Endothelial cell of umbilical vein (primary cell): ENCODE measurements around the gene SENP6. TPM values are rescaled to one million over a fixed set of nuclear protein-coding genes. Genes with fewer than 3 reads are reported as not detected.
"Not testable (repeated sequence)": the region's sequence is repeated elsewhere in the genome, so short reads cannot be mapped to it uniquely, and the experiment has no call there.

ENCODE experiments used
- BruUV-seq: library from RNA; stranded (reverse); fragments of 400-500 nt; replicated peaks from 2 replicates; lab custom pipeline; 2021; lab: Mats Ljungman, UMichigan
- CTCF ChIA-PET: fragments of 300-600, 350-600 bp; sonication (Branson Sonifier 250); formaldehyde crosslinking; loops from one replicate; lab custom pipeline; 2021; ENCODE audit warnings: antibody characterized with exemption, inconsistent platforms; lab: Charles Lee
- POLR2A ChIA-PET: fragments of 300-600, 350-600 bp; sonication (Branson Sonifier 250); formaldehyde crosslinking; loops from one replicate; lab custom pipeline; 2021; ENCODE audit warnings: antibody characterized with exemption, inconsistent platforms; lab: Charles Lee
- DNase-seq: peaks from one replicate; pipeline ENCODE4 v3.0.0-alpha.2; 2011; ENCODE audit warnings: low read depth, low spot score
- FAIRE-seq: peaks from 2 replicates; lab custom pipeline; 2011; peaks lifted over from hg19 to GRCh38; lab: Jason Lieb, UNC
- H2AFZ ChIP-seq: 2 replicates; pipeline ENCODE4 v1.6.0; 2012; ENCODE audit warnings: low read depth, low read length, control low read depth, inconsistent platforms
- H3K27ac ChIP-seq: 2 replicates; pipeline ENCODE4 v1.5.1; 2011; ENCODE audit warnings: low read depth, mild to moderate bottlenecking, control low read depth, low read length, moderate library complexity; ENCODE audit not compliant: insufficient read depth
- H3K27me3 ChIP-seq, 2 experiments: 2 replicates each; pipeline versions ENCODE4 v1.6.0 to v1.6.1; 2011; ENCODE audit warnings: low read length in 2 of 2, mixed read lengths in 1 of 2; ENCODE audit not compliant: control insufficient read depth in 2 of 2, insufficient read depth in 2 of 2
- H3K36me3 ChIP-seq, 2 experiments: 2 replicates in 1 of 2; 3 replicates in 1 of 2; pipeline ENCODE4 v1.5.1; 2011; ENCODE audit warnings: low read length in 2 of 2, mild to moderate bottlenecking in 1 of 2, moderate library complexity in 1 of 2; ENCODE audit not compliant: control insufficient read depth in 2 of 2, insufficient read depth in 2 of 2; ENCODE audit errors: extremely low read depth in 1 of 2
- H3K4me1 ChIP-seq: 3 replicates; pipeline ENCODE4 v1.5.1; 2011; ENCODE audit warnings: mild to moderate bottlenecking, low read length; ENCODE audit not compliant: control insufficient read depth, insufficient read depth; ENCODE audit errors: extremely low read depth
- H3K4me2 ChIP-seq: 2 replicates; pipeline ENCODE4 v1.6.1; 2011; ENCODE audit warnings: low read length, control low read depth, mixed read lengths; ENCODE audit not compliant: insufficient read depth
- H3K4me3 ChIP-seq, 3 experiments: fragments of 200-600 bp in 1 of 3; sonication (generic), shearing (Covaris generic) in 1 of 3; replicated peaks in 1 of 3; 2 replicates each; pipeline ENCODE4 v1.5.1; 2011 to 2016; ENCODE audit warnings: control low read depth in 3 of 3, low read length in 3 of 3, mild to moderate bottlenecking in 2 of 3, inconsistent platforms in 1 of 3, low read depth in 1 of 3, moderate library complexity in 1 of 3; ENCODE audit not compliant: insufficient read depth in 1 of 3
- H3K79me2 ChIP-seq: 2 replicates; pipeline ENCODE4 v1.6.0; 2012; ENCODE audit warnings: low read length, inconsistent platforms; ENCODE audit not compliant: control insufficient read depth, insufficient read depth
- H3K9ac ChIP-seq: replicated peaks from 2 replicates; pipeline ENCODE3; 2011; ENCODE audit warnings: low read length, control low read depth; ENCODE audit not compliant: insufficient read depth; ENCODE audit errors: extremely low read depth
- H3K9me1 ChIP-seq: replicated peaks from 3 replicates; pipeline ENCODE4 v1.6.0; 2011; ENCODE audit warnings: mild to moderate bottlenecking, low read length; ENCODE audit not compliant: control insufficient read depth, insufficient read depth; ENCODE audit errors: extremely low read depth
- H3K9me3 ChIP-seq: replicated peaks from 2 replicates; pipeline ENCODE4 v1.5.1; 2012; ENCODE audit warnings: low read length, inconsistent platforms; ENCODE audit not compliant: control insufficient read depth, insufficient read depth
- H4K20me1 ChIP-seq: replicated peaks from 2 replicates; pipeline ENCODE3; 2011; ENCODE audit warnings: mild to moderate bottlenecking, low read length; ENCODE audit not compliant: control insufficient read depth, insufficient read depth; ENCODE audit errors: extremely low read depth
- EZH2 ChIP-seq: IDR thresholded peaks from 2 replicates; pipeline ENCODE4 v1.6.1; 2012; ENCODE audit warnings: borderline replicate concordance, low read depth, mild to moderate bottlenecking, moderate library complexity, low read length, inconsistent platforms; ENCODE audit not compliant: severe bottlenecking
- FOS ChIP-seq: IDR thresholded peaks from 2 replicates; pipeline ENCODE4 v1.6.1; 2011; ENCODE audit warnings: mild to moderate bottlenecking, low read length, moderate library complexity, borderline replicate concordance; ENCODE audit not compliant: insufficient read depth
- JUN ChIP-seq: IDR thresholded peaks from 2 replicates; pipeline ENCODE4 v1.6.1; 2011; ENCODE audit warnings: borderline replicate concordance, low read depth; ENCODE audit not compliant: insufficient read length, insufficient read depth
- dilution Hi-C: fragments of 300-500 bp; cut with MboI; formaldehyde crosslinking; loops from one replicate; pipeline ENCODE4 v1.15.0; 2019; ENCODE audit warnings: low sequenced_read_pairs; ENCODE audit not compliant: extremely low pct_ligation_motif_present
- intact Hi-C: fragments of 100-400 bp; cut with micrococcal nuclease; formaldehyde crosslinking; loops from one replicate; pipeline ENCODE4 v1.10.0; 2022
- polyA plus RNA-seq, 4 experiments: library from polyadenylated mRNA; depleted of rRNA in 3 of 4; stranded (reverse) in 3 of 4; unstranded in 1 of 4; fragments of >200 nt; gene quantifications; 2 replicates each; pipeline versions ENCODE4 v1.2.1 to v1.2.3, GENCODE V29; 2011 to 2012; ENCODE audit warnings: missing spikeins in 1 of 4
- total RNA-seq: library from RNA; stranded (reverse); gene quantifications from 2 replicates; pipeline ENCODE4 v1.2.3, GENCODE V29; 2021

The SENP6 gene
- total and polyA plus RNA-seq, 2 donors (not counting 3 experiments of a cell fraction or from before 2014, with no cell fraction given), result 11.5 to 99.1 TPM

- H3K79me2 ChIP-seq, result peaks cover 65% of the 10 kb centered on the region
These were observed 24.9 kb downstream of the SENP6 start for GRCh38 chr6:75626561-75626960.

GRCh38 chr6:75627708-75628107, 26.0 kb downstream of the SENP6 start:
- H4K20me1 ChIP-seq, H3K27me3 ChIP-seq, H3K9ac ChIP-seq, H3K9me3 ChIP-seq, H3K27ac ChIP-seq, POLR2A ChIA-PET, CTCF ChIA-PET, H3K4me3 ChIP-seq, H2AFZ ChIP-seq, H3K4me2 ChIP-seq, H3K36me3 ChIP-seq, H3K9me1 ChIP-seq, FAIRE-seq, H3K4me1 ChIP-seq, BruUV-seq, DNase-seq, dilution Hi-C loops, intact Hi-C loops: not testable (repeated sequence)
- H3K79me2 ChIP-seq, result peaks cover 63% of the 10 kb centered on the region

More at GRCh38 chr6:75626561-75626960, 24.9 kb downstream of the SENP6 start:
- no peak overlapping the region for H2AFZ ChIP-seq
- no peak overlapping the region for H3K4me3 ChIP-seq
- no peak overlapping the region for H3K9ac ChIP-seq
- FAIRE-seq (no peak), DNase-seq (no peak)
- peaks cover 0 to 9% of the 10 kb centered on the region in 2 experiments for H3K36me3 ChIP-seq
- H3K4me2 ChIP-seq, result no peak overlapping the region
- BruUV-seq, result no TSS peak
- peaks cover 4% of the 10 kb centered on the region for H3K9me1 ChIP-seq
- POLR2A ChIA-PET, result no interaction called here
- H3K4me1 ChIP-seq, result no peaks in the 10 kb centered on the region
- CTCF ChIA-PET, result interaction anchor here (0.8 kb wide), 1 partner anchor 267 kb away, joined by 3 read pairs; no protein-coding TSS in a partner anchor
- no peaks in the 10 kb centered on the region for H4K20me1 ChIP-seq
- no peak overlapping the region for H3K27ac ChIP-seq
- H3K9me3 ChIP-seq, result no peaks in the 10 kb centered on the region
- intact Hi-C loops, result no loop called here
- H3K27me3 ChIP-seq, result no peaks in the 10 kb centered on the region
- dilution Hi-C loops, result no loop called here
- TF ChIP-seq EZH2, result no peak
- no peak for TF ChIP-seq JUN
- no peak for TF ChIP-seq FOS
